OCI-LY7 (cell line): ENCODE data around the gene C12orf60. TPM values are rescaled to one million over a fixed set of nuclear protein-coding genes. Genes with fewer than 3 reads are reported as not detected.

Source experiments
- BruUV-seq: library from RNA; stranded (reverse); fragments of 400-500 nt; replicated peaks from 2 replicates; lab custom pipeline; 2021; lab: Mats Ljungman, UMichigan
- CTCF ChIA-PET: fragments of 300-600 bp; sonication (Branson Sonifier 250); formaldehyde crosslinking; loops from one replicate; lab custom pipeline; 2022; ENCODE audit warnings: antibody characterized with exemption; ENCODE audit not compliant: unreplicated experiment; lab: Charles Lee
- POLR2A ChIA-PET: fragments of 300-600 bp; sonication (Branson Sonifier 250); formaldehyde crosslinking; loops from one replicate; lab custom pipeline; 2022; ENCODE audit warnings: antibody characterized with exemption; lab: Charles Lee
- DNase-seq: peaks from one replicate; pipeline ENCODE4 v3.0.0-alpha.2; 2015; ENCODE audit warnings: low spot score
- H2AFZ ChIP-seq: fragments of 200-600 bp; sonication (generic), shearing (Covaris generic); 2 replicates; pipeline ENCODE4 v1.6.1; 2014; ENCODE audit warnings: mild to moderate bottlenecking, antibody characterized with exemption, low read length, moderate library complexity
- H3K27ac ChIP-seq: fragments of 200-600 bp; sonication (generic); 2 replicates; pipeline ENCODE4 v1.5.1; 2014; ENCODE audit warnings: mixed run types, low read depth, mild to moderate bottlenecking, moderate library complexity, low read length, inconsistent platforms; ENCODE audit not compliant: poor library complexity, severe bottlenecking
- H3K36me3 ChIP-seq: fragments of 200-600 bp; sonication (generic); 2 replicates; pipeline ENCODE4 v1.6.1; 2014; ENCODE audit warnings: mild to moderate bottlenecking, antibody characterized with exemption, low read length, moderate library complexity, mixed read lengths; ENCODE audit not compliant: insufficient read depth
- H3K4me1 ChIP-seq: fragments of 200-600 bp; sonication (generic); 2 replicates; pipeline ENCODE4 v1.5.1; 2014; ENCODE audit warnings: mild to moderate bottlenecking, low read length; ENCODE audit not compliant: insufficient read depth, poor library complexity, severe bottlenecking
- H3K4me2 ChIP-seq: fragments of 200-600 bp; sonication (generic); 2 replicates; pipeline ENCODE4 v1.6.1; 2014; ENCODE audit warnings: mild to moderate bottlenecking, low read length
- H3K4me3 ChIP-seq: fragments of 200-600 bp; sonication (generic); 2 replicates; pipeline ENCODE4 v1.5.1; 2014; ENCODE audit warnings: mild to moderate bottlenecking, low read depth, low read length; ENCODE audit not compliant: poor library complexity, severe bottlenecking
- H3K79me2 ChIP-seq: fragments of 200-600 bp; sonication (generic); 2 replicates; pipeline ENCODE4 v1.6.1; 2016; ENCODE audit warnings: low read depth, mild to moderate bottlenecking, low read length, moderate library complexity, mixed read lengths; ENCODE audit not compliant: insufficient read depth
- H3K9me2 ChIP-seq: fragments of 200-600 bp; sonication (generic); 2 replicates; pipeline ENCODE4 v1.6.1; 2016; ENCODE audit warnings: mild to moderate bottlenecking, low read length, mixed read lengths; ENCODE audit not compliant: insufficient read depth
- H3K9me3 ChIP-seq: fragments of 200-600 bp; sonication (generic); 2 replicates; pipeline ENCODE4 v1.6.1; 2014; ENCODE audit warnings: mild to moderate bottlenecking, mixed run types, low read length, mixed read lengths
- H4K20me1 ChIP-seq: fragments of 200-600 bp; sonication (generic); 2 replicates; pipeline ENCODE4 v1.6.1; 2014; ENCODE audit warnings: mild to moderate bottlenecking, antibody characterized with exemption, low read length, moderate library complexity, mixed read lengths; ENCODE audit not compliant: insufficient read depth
- CTCF ChIP-seq: fragments of 200-600 bp; sonication (generic); conservative IDR thresholded peaks from 2 replicates; pipeline ENCODE4 v1.5.1; 2014; ENCODE audit warnings: mild to moderate bottlenecking, antibody characterized with exemption, low read length, moderate library complexity, mixed read lengths
- EZH2phosphoT487 ChIP-seq: fragments of 200-600 bp; sonication (generic); IDR thresholded peaks from 2 replicates; pipeline ENCODE4 v1.6.1; 2018; ENCODE audit warnings: low read depth, borderline replicate concordance, mild to moderate bottlenecking, mixed run types, antibody characterized with exemption, low read length, moderate library complexity, mixed read lengths
- intact Hi-C: fragments of 100-400 bp; cut with micrococcal nuclease; formaldehyde crosslinking; loops from one replicate; pipeline ENCODE4 v1.10.0; 2022; ENCODE audit not compliant: unreplicated experiment
- total RNA-seq, 2 experiments: library from RNA; depleted of rRNA in 1 of 2; stranded (reverse); fragments of >200 nt in 1 of 2; shearing (Covaris generic) in 1 of 2; gene quantifications; 2 replicates each; pipeline ENCODE4 v1.2.3, GENCODE V29; 2014 to 2022

Gene C12orf60
- total RNA-seq, 2 experiments from 2014 or later, result 2.8 to 3.4 TPM

- no peaks in the 10 kb centered on the region for H4K20me1 ChIP-seq
- ChIA-PET POLR2A (interaction anchor here (0.7 to 0.8 kb wide), 2 partner anchors 24 to 185 kb away, joined by 3 to 5 read pairs; no protein-coding TSS in a partner anchor), CTCF (no interaction called here)
- no peak for TF ChIP-seq EZH2phosphoT487
- no peak for TF ChIP-seq CTCF
- H3K79me2 ChIP-seq, result no peaks in the 10 kb centered on the region
- no peak overlapping the region for H3K4me3 ChIP-seq
- no peak for DNase-seq
- intact Hi-C loops, result no loop called here
- H3K4me1 ChIP-seq, result peaks cover 7% of the 10 kb centered on the region
- BruUV-seq, result no TSS peak
- H3K27ac ChIP-seq, result no peak overlapping the region
- H3K36me3 ChIP-seq, result no peaks in the 10 kb centered on the region
- H3K9me2 ChIP-seq, result no peaks in the 10 kb centered on the region
- H3K4me2 ChIP-seq, result no peak overlapping the region
- no peak overlapping the region for H2AFZ ChIP-seq
- H3K9me3 ChIP-seq, result peaks cover 5% of the 10 kb centered on the region; the same call in 1 of the 2 replicates
These were observed 8.0 kb downstream of the C12orf60 start for GRCh38 chr12:14811486-14811885.

- intact Hi-C loops, result no loop called here
- Histone ChIP-seq H3K4me2 (no peak within 1 kb of the TSS), H4K20me1 (no peaks in the 10 kb centered on the region), H3K36me3 (no peaks in the 10 kb centered on the region), H3K9me3 (peaks cover under 1% of the 10 kb centered on the region; the same call in 1 of the 2 replicates), H3K9me2 (no peaks in the 10 kb centered on the region), H3K4me1 (peaks cover 7% of the 10 kb centered on the region), H3K27ac (no peak within 1 kb of the TSS), H3K4me3 (no peak within 1 kb of the TSS), H3K79me2 (no peaks in the 10 kb centered on the region), H2AFZ (no peak within 1 kb of the TSS)
- POLR2A ChIA-PET, result interaction anchor here (0.9 to 1.1 kb wide), 3 partner anchors 8 to 13 kb away, joined by 3 to 5 read pairs (median 4); no protein-coding TSS in a partner anchor
- TF ChIP-seq CTCF, result no peak
- TF ChIP-seq EZH2phosphoT487, result no peak
- BruUV-seq, result no TSS peak
- DNase-seq, result no peak
- CTCF ChIA-PET, result no interaction called here
These were observed 10.5 kb downstream of the C12orf60 start, which contains the start of gene SMCO3 for GRCh38 chr12:14814014-14814413. Gene SMCO3, minus strand, starts transcription at chr12:14814182. Its CDS starts 7,502 bp downstream, at chr12:14806680.

GRCh38 chr12:14824012-14824634, 20.7 kb downstream of the C12orf60 start:
- no peak overlapping the region for H3K4me2 ChIP-seq
- no peak overlapping the region for H3K4me3 ChIP-seq
- no peak for DNase-seq
- no peaks in the 10 kb centered on the region for H3K36me3 ChIP-seq
- POLR2A ChIA-PET, result no interaction called here
- H4K20me1 ChIP-seq, result no peaks in the 10 kb centered on the region
- intact Hi-C loops, result no loop called here
- H3K27ac ChIP-seq, result no peak overlapping the region
- peaks cover 4% of the 10 kb centered on the region; the same call in 1 of the 2 replicates for H3K9me2 ChIP-seq
- no TSS peak for BruUV-seq
- no peaks in the 10 kb centered on the region for H3K79me2 ChIP-seq
- TF ChIP-seq EZH2phosphoT487, result no peak
- no peak for TF ChIP-seq CTCF
- H2AFZ ChIP-seq, result no peak overlapping the region
- no peaks in the 10 kb centered on the region for H3K9me3 ChIP-seq
- CTCF ChIA-PET, result no interaction called here
- no peaks in the 10 kb centered on the region for H3K4me1 ChIP-seq
